Stomach (tissue), 9 donors: ENCODE data around the gene SDHAF2. TPM values are rescaled to one million over a fixed set of nuclear protein-coding genes. Genes with fewer than 3 reads are reported as not detected.

ENCODE experiments used
- DNase-seq, 2 donors: peaks; one replicate each; pipeline versions ENCODE4 v3.0.0 to v3.0.0-alpha.2; 2013 to 2019
- H3K27ac ChIP-seq, 5 donors: fragments of 200-600 bp in 4 of 5; sonication (generic) in 4 of 5; one replicate each; pipeline ENCODE4 v1.5.1; 2013 to 2019; ENCODE audit warnings: mild to moderate bottlenecking in 1 of 5, moderate library complexity in 1 of 5
- H3K27me3 ChIP-seq, 3 donors: fragments of 200-600 bp; sonication (generic); one replicate each; pipeline ENCODE4 v1.5.1; 2017 to 2019; ENCODE audit warnings: mixed run types in 1 of 3
- H3K36me3 ChIP-seq, 4 donors: fragments of 200-600 bp; sonication (generic); 1 replicate in 3 of 4; 2 replicates in 1 of 4; pipeline ENCODE4 v1.5.1; 2016 to 2019
- H3K4me1 ChIP-seq, 4 donors: fragments of 200-600 bp; sonication (generic); one replicate each; pipeline ENCODE4 v1.5.1; 2016 to 2019
- H3K4me3 ChIP-seq, 4 donors: fragments of 200-600 bp; sonication (generic) in 3 of 4; one replicate each; pipeline ENCODE4 v1.5.1; 2016 to 2019; ENCODE audit warnings: mild to moderate bottlenecking in 1 of 4
- H3K9me3 ChIP-seq, 4 donors: fragments of 200-600 bp; sonication (generic); one replicate each; pipeline ENCODE4 v1.5.1; 2016 to 2019
- CTCF ChIP-seq, 7 experiments: fragments of 450-650 bp in 4 of 7; fragments of 200-600 bp in 3 of 7; sonication (generic) in 3 of 7; IDR thresholded peaks; one replicate each; pipeline ENCODE4 v1.5.1; 2016 to 2019; ENCODE audit warnings: antibody characterized with exemption in 7 of 7, control low read depth in 2 of 7, mild to moderate bottlenecking in 1 of 7
- EP300 ChIP-seq: sonication (generic); formaldehyde crosslinking; IDR thresholded peaks from one replicate; pipeline ENCODE4 v1.6.1; 2017; ENCODE audit warnings: antibody characterized with exemption
- POLR2A ChIP-seq, 4 donors: fragments of 450-650 bp; IDR thresholded peaks; one replicate each; pipeline ENCODE4 v1.6.1; 2016; ENCODE audit warnings: antibody characterized with exemption in 4 of 4, control low read depth in 2 of 4, mild to moderate bottlenecking in 1 of 4, moderate library complexity in 1 of 4
- POLR2AphosphoS5 ChIP-seq, 3 donors: sonication (generic); formaldehyde crosslinking; IDR thresholded peaks; one replicate each; pipeline ENCODE4 v1.6.1; 2016; ENCODE audit warnings: antibody characterized with exemption in 3 of 3
- WGBS, 5 donors: extraction: QIAGEN DNeasy Blood & Tissue Kit in 3 of 5; methylation state at CpG; one replicate each; pipeline versions ENCODE4 v1.1.5 to v1.1.7; 2013 to 2018; 5-methylcytosine and 5-hydroxymethylcytosine counted together
- intact Hi-C: fragments of 100-400 bp; cut with DNase I; formaldehyde crosslinking; loops from one replicate; pipeline ENCODE4 v1.15.1; 2023; ENCODE audit warnings: low total_unique reads
- polyA plus RNA-seq, 3 donors: library from polyadenylated mRNA; stranded (reverse); fragments of 200-250 nt; gene quantifications; one replicate each; pipeline ENCODE4 v1.2.3, GENCODE V29; 2013
- total RNA-seq, 5 donors: library from RNA; depleted of rRNA; stranded (reverse); fragments of >200 nt; gene quantifications; one replicate each; pipeline versions ENCODE4 v1.1.0 to v1.2.3, GENCODE V29; 2014 to 2016
- donor health status: healthy with polysubstance abuse.
- donor health status: Bipolar disorder and iron deficiency.
- donor health status: healthy.

Gene SDHAF2
- total and polyA plus RNA-seq, 8 donors: 11.6 to 125 (median 42.1) TPM

GRCh38 chr11:61445516-61445915 is 15.6 kb downstream of the SDHAF2 start:
- no peak overlapping the region for H3K4me3 ChIP-seq
- no peak for DNase-seq
- H3K9me3 ChIP-seq: no peaks in the 10 kb centered on the region
- H3K4me1 ChIP-seq: peaks cover 4 to 49% (median 26%) of the 10 kb centered on the region in 4 donors
- peaks cover 26 to 96% (median 90%) of the 10 kb centered on the region in 4 donors for H3K36me3 ChIP-seq
- no peaks in the 10 kb centered on the region for H3K27me3 ChIP-seq
- H3K27ac ChIP-seq: peak overlapping the region in 4 of 5 donors; percentile 3 to 81 (median 62)
- intact Hi-C loops: no loop called here
- TF ChIP-seq CTCF (IDR thresholded peaks at IDR 0.05): no peak
- no peak for TF ChIP-seq EP300
- no peak for TF ChIP-seq POLR2AphosphoS5 (IDR thresholded peaks at IDR 0.05)
- TF ChIP-seq POLR2A (IDR thresholded peaks at IDR 0.05): no peak
- WGBS, 5 donors: 62 to 77% (median 74%) methylated on average over 4 of the region's 4 CpGs

GRCh38 chr11:61446211-61446651 is 16.3 kb downstream of the SDHAF2 start:
- H3K27me3 ChIP-seq: no peaks in the 10 kb centered on the region
- peak overlapping the region in 4 of 5 donors; percentile 53 to 81 (median 64) for H3K27ac ChIP-seq
- no peak overlapping the region for H3K4me3 ChIP-seq
- H3K4me1 ChIP-seq: peaks cover 4 to 41% (median 23%) of the 10 kb centered on the region in 4 donors
- peak; percentile 88 to 95 for DNase-seq
- intact Hi-C loops: no loop called here
- TF ChIP-seq EP300: no peak
- TF ChIP-seq POLR2A (IDR thresholded peaks at IDR 0.05): no peak
- TF ChIP-seq CTCF (IDR thresholded peaks at IDR 0.05): peak in 5 of 7 experiments; percentile 61 to 84 (median 71)
- TF ChIP-seq POLR2AphosphoS5 (IDR thresholded peaks at IDR 0.05): peak in 2 of 3 donors; percentile 32 to 92
- WGBS, 5 donors: 2 to 11% (median 6%) methylated on average over 7 of the region's 7 CpGs
- peaks cover 29 to 96% (median 90%) of the 10 kb centered on the region in 4 donors for H3K36me3 ChIP-seq
- no peaks in the 10 kb centered on the region for H3K9me3 ChIP-seq

GRCh38 chr11:61447601-61448551 is 18.0 kb downstream of the SDHAF2 start:
- Histone ChIP-seq H3K36me3 (peaks cover 26 to 98% (median 86%) of the 10 kb centered on the region in 4 donors), H3K4me1 (peaks cover 4 to 39% (median 22%) of the 10 kb centered on the region in 4 donors), H3K27ac (peak overlapping the region in 3 of 5 donors; percentile 63 to 81 (median 71)), H3K9me3 (no peaks in the 10 kb centered on the region), H3K4me3 (no peak overlapping the region), H3K27me3 (no peaks in the 10 kb centered on the region)
- no peak for TF ChIP-seq CTCF (IDR thresholded peaks at IDR 0.05)
- TF ChIP-seq POLR2A (IDR thresholded peaks at IDR 0.05): no peak
- TF ChIP-seq POLR2AphosphoS5 (IDR thresholded peaks at IDR 0.05): peak in 1 of 3 donors; percentile 68
- TF ChIP-seq EP300: peak; percentile 7
- DNase-seq: peak in 1 of 2 donors; percentile 43
- intact Hi-C loops: no loop called here
- WGBS, 5 donors: 65 to 82% (median 81%) methylated on average over 12 of the region's 12 CpGs

- H3K4me1 ChIP-seq: peaks cover 4 to 43% (median 20%) of the 10 kb centered on the region in 4 donors
- TF ChIP-seq POLR2AphosphoS5 (IDR thresholded peaks at IDR 0.05) (peak in 1 of 3 donors; percentile 5), POLR2A (IDR thresholded peaks at IDR 0.05) (no peak)
- peaks cover 26 to 96% (median 83%) of the 10 kb centered on the region in 4 donors for H3K36me3 ChIP-seq
- H3K27me3 ChIP-seq: no peaks in the 10 kb centered on the region
- 73 to 83% (median 80%) methylated on average over 7 of the region's 7 CpGs for WGBS, 5 donors
- DNase-seq: peak in 1 of 2 donors; percentile 32
- peak overlapping the region in 3 of 5 donors; percentile 63 to 81 (median 70) for H3K27ac ChIP-seq
- intact Hi-C loops: no loop called here
- no peak overlapping the region for H3K4me3 ChIP-seq
- no peaks in the 10 kb centered on the region for H3K9me3 ChIP-seq
Observed at GRCh38 chr11:61448552-61448927, 18.6 kb downstream of the SDHAF2 start.
